Upper lobe of right lung (tissue), 1 donor: ENCODE measurements around the gene HPS4. TPM values are rescaled to one million over a fixed set of nuclear protein-coding genes. Genes with fewer than 3 reads are reported as not detected.
"Not testable (repeated sequence)": the region's sequence is repeated elsewhere in the genome, so short reads cannot be mapped to it uniquely, and the experiment has no call there.

Source experiments
- ATAC-seq: fragments of 200-7000 bp; cut with Tn5 transposase; one replicate; pipeline ENCODE4 v1.9.1; 2020; ENCODE audit warnings: mild to moderate bottlenecking, moderate library complexity
- DNase-seq: peaks from one replicate; pipeline ENCODE4 v3.0.0-alpha.2; 2020
- H3K27ac ChIP-seq: fragments of 200-600 bp; one replicate; pipeline ENCODE4 v1.8.0; 2022
- H3K27me3 ChIP-seq: fragments of 200-600 bp; one replicate; pipeline ENCODE4 v1.8.0; 2022; ENCODE audit warnings: mild to moderate bottlenecking
- H3K36me3 ChIP-seq: fragments of 200-600 bp; one replicate; pipeline ENCODE4 v1.8.0; 2022
- H3K4me1 ChIP-seq: fragments of 200-600 bp; one replicate; pipeline ENCODE4 v1.8.0; 2022
- H3K4me3 ChIP-seq: fragments of 200-600 bp; one replicate; pipeline ENCODE4 v1.8.0; 2022; ENCODE audit warnings: mild to moderate bottlenecking
- H3K9me3 ChIP-seq: fragments of 200-600 bp; one replicate; pipeline ENCODE4 v1.8.0; 2022
- intact Hi-C: fragments of 100-400 bp; cut with DNase I; formaldehyde crosslinking; loops from one replicate; pipeline ENCODE4 v1.11.0; 2022
- total RNA-seq: library from RNA; stranded (reverse); fragmentation: NEBNext Ultra II Directional; extraction: Animal tissue kit (Norgen Biotek cat#: 25700); gene quantifications from one replicate; pipeline ENCODE4 v1.2.1, GENCODE V29; 2021
- TF ChIP-seq, protein P1 (sequence below): fragments of 200-600 bp; IDR thresholded peaks from one replicate; pipeline ENCODE4 v1.8.0; 2022; ENCODE audit warnings: antibody characterized with exemption
- donor health status: DM: no; HTN: yes; CAD: no; lungs with severe emphysema.

HPS4 gene
- total RNA-seq, 1 donor from 2014 or later, result 31.0 TPM

GRCh38 chr22:26445577-26446275 lies 37.9 kb downstream of the HPS4 start:
- intact Hi-C loops, result no loop called here
- no peaks in the 10 kb centered on the region for H3K9me3 ChIP-seq
- peaks cover under 1% of the 10 kb centered on the region for H3K36me3 ChIP-seq
- DNase-seq (no peak), ATAC-seq (no peak)
- no peak overlapping the region for H3K4me3 ChIP-seq
- no peak overlapping the region for H3K27ac ChIP-seq
- TF ChIP-seq, protein P1, sequence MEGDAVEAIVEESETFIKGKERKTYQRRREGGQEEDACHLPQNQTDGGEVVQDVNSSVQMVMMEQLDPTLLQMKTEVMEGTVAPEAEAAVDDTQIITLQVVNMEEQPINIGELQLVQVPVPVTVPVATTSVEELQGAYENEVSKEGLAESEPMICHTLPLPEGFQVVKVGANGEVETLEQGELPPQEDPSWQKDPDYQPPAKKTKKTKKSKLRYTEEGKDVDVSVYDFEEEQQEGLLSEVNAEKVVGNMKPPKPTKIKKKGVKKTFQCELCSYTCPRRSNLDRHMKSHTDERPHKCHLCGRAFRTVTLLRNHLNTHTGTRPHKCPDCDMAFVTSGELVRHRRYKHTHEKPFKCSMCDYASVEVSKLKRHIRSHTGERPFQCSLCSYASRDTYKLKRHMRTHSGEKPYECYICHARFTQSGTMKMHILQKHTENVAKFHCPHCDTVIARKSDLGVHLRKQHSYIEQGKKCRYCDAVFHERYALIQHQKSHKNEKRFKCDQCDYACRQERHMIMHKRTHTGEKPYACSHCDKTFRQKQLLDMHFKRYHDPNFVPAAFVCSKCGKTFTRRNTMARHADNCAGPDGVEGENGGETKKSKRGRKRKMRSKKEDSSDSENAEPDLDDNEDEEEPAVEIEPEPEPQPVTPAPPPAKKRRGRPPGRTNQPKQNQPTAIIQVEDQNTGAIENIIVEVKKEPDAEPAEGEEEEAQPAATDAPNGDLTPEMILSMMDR, result no peak
- no peaks in the 10 kb centered on the region for H3K27me3 ChIP-seq
- H3K4me1 ChIP-seq, result no peaks in the 10 kb centered on the region

GRCh38 chr22:26444777-26445176 lies 38.8 kb downstream of the HPS4 start:
- ATAC-seq, result no peak

DNA sequence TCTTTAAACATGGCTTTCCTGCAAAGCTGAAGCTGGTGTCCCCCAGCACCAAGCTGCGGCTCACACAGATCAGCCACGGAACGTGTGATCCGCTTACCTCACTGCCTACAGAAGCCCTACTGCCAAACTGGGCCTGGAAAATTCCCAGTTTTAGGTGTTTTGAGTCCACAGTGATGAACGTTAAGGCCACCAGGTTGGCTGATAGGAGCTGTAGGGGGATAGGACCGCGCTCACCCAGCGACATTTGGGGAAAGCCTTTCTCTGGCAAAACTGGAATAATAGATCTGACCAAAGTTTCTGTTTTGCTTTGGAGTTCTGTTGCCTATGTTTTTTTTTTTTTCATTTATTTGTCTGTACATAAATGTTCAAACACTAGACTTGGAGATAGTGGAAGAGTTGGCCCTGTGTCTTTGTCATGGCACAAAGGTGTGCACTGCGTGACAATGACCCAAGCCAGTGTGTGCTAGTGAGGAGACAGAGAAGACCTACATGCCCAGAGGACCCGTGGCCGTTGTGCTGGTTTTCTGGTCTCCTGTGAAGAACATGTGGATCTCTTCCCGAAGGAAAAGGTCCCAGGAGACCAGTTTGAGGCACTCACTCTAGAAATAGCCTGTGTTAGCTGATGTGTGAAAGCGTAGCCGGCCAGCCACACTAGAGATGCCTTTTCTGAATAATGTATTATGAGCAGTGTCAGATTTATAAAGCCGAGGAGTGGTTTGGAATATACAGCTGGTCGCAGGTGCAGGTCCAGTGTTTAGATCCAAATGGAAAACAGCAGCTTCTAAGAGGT lies 39.5 kb downstream of the HPS4 start:
- no peaks in the 10 kb centered on the region for H3K4me1 ChIP-seq
- intact Hi-C loops, result no loop called here
- ATAC-seq, result no peak

More at GRCh38 chr22:26444777-26445176, 38.8 kb downstream of the HPS4 start:
- TF ChIP-seq, protein P1, result no peak
- intact Hi-C loops, result no loop called here
- DNase-seq, result no peak
- no peaks in the 10 kb centered on the region for H3K36me3 ChIP-seq
- no peak overlapping the region for H3K27ac ChIP-seq
- no peaks in the 10 kb centered on the region for H3K4me1 ChIP-seq
- no peaks in the 10 kb centered on the region for H3K27me3 ChIP-seq
- no peak overlapping the region for H3K4me3 ChIP-seq
- no peaks in the 10 kb centered on the region for H3K9me3 ChIP-seq

DNA sequence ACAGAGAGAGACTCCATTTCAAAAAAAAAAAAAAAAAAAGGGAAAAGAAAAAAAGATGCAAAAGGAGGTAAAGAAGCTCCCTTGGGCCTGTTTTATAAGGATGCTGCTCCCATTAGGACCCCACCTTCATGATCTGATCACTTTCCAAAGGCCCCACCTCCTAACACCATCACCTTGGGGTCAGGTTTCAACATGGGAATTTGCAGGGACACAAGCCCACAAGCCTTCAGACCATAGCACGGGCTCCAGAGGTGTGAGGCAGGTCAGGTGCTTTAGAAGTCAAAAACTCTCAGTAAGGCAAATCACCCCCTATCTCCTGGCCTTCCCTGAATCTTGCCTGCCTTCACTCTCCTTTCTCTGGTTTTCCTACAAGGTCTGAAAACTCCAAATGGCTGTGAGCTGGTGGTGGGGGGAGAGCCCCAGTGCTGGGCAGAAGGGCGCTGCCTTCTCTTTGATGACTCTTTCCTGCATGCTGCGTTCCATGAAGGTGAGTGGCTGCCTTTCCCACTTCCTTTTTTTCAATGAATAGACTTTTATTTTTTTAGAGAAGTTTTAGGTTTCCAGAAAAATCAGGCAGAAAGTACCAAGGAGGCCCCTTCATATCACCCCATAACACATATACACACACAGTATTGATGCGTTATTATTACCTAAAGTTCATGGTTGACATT lies 41.4 kb downstream of the HPS4 start:
- TF ChIP-seq, protein P1, result no peak
- H3K27ac ChIP-seq, result no peak overlapping the region
- no peak overlapping the region for H3K4me3 ChIP-seq
- H3K9me3 ChIP-seq, result no peaks in the 10 kb centered on the region
- DNase-seq, result no peak
- H3K27me3 ChIP-seq, result no peaks in the 10 kb centered on the region
- H3K36me3 ChIP-seq, result no peaks in the 10 kb centered on the region
- intact Hi-C loops, result no loop called here
- no peak for ATAC-seq
- H3K4me1 ChIP-seq, result no peaks in the 10 kb centered on the region

More for the DNA sequence above, 39.5 kb downstream of the HPS4 start:
- TF ChIP-seq, protein P1, result no peak
- Histone ChIP-seq H3K9me3 (no peaks in the 10 kb centered on the region), H3K4me3 (no peak overlapping the region), H3K36me3 (no peaks in the 10 kb centered on the region), H3K27me3 (no peaks in the 10 kb centered on the region), H3K27ac (no peak overlapping the region)
- no peak for DNase-seq

- Histone ChIP-seq H3K9me3 (no peaks in the 10 kb centered on the region), H3K4me3 (no peak overlapping the region), H3K27ac (no peak overlapping the region), H3K27me3 (no peaks in the 10 kb centered on the region), H3K4me1 (no peaks in the 10 kb centered on the region), H3K36me3 (no peaks in the 10 kb centered on the region)
- TF ChIP-seq, protein P1, result no peak
- DNase-seq, result no peak
- intact Hi-C loops, result no loop called here
- no peak for ATAC-seq
Observed at GRCh38 chr22:26439559-26439958, 44.0 kb downstream of the HPS4 start.

GRCh38 chr22:26438776-26439175 lies 44.8 kb downstream of the HPS4 start:
- intact Hi-C loops, ATAC-seq, H3K9me3 ChIP-seq, H3K27ac ChIP-seq, DNase-seq, H3K36me3 ChIP-seq, H3K4me3 ChIP-seq, H3K4me1 ChIP-seq, H3K27me3 ChIP-seq: not testable (repeated sequence)
